Measurements from ENCODE around the gene DTX3.

DNA sequence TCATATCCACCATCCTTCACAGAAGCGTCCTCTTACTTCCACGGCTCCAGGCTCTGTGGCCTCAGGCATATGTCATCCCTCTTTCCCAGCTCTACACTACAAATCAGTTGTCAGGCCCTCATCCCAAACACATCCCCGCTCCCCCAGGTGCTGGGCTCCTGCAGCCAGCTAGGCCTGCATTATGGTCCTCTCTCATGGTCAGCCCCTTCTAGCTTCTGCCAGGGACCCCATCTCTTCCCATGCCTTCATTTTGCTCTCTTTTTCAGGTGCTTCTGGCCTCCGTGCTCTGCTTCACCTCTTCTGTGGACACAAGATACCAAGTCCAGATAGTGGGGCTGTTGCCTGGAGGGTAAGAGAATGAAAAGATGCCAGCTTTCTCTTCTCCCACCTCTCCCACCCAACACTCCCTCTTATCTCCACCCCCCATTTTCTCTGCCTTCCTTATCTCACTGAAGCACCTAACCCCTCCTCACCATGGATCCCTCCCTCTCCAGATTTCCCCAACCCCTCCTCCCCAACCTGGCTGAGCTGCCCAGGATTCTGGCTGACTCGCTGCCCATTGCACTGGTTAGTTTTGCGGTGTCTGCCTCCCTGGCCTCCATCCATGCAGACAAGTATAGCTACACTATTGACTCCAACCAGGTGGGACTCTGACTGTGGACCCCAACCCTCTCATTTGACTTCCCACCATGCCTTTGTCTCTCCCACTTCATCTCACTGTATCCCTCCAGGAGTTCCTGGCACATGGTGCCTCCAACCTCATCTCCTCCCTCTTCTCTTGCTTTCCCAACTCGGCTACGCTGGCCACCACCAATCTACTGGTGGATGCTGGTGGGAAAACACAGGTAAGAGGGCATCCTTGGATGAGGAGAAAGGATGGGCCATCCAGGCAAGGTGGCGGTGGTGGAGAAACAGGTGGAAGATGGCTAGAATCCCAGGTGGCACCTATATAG, 17.9 kb downstream of the DTX3 start:
- TF ChIP-seq, protein P1, sequence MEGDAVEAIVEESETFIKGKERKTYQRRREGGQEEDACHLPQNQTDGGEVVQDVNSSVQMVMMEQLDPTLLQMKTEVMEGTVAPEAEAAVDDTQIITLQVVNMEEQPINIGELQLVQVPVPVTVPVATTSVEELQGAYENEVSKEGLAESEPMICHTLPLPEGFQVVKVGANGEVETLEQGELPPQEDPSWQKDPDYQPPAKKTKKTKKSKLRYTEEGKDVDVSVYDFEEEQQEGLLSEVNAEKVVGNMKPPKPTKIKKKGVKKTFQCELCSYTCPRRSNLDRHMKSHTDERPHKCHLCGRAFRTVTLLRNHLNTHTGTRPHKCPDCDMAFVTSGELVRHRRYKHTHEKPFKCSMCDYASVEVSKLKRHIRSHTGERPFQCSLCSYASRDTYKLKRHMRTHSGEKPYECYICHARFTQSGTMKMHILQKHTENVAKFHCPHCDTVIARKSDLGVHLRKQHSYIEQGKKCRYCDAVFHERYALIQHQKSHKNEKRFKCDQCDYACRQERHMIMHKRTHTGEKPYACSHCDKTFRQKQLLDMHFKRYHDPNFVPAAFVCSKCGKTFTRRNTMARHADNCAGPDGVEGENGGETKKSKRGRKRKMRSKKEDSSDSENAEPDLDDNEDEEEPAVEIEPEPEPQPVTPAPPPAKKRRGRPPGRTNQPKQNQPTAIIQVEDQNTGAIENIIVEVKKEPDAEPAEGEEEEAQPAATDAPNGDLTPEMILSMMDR (IDR thresholded peaks at IDR 0.05), result no peak
- no peak for TF ChIP-seq POLR2A (IDR thresholded peaks at IDR 0.05)

Data from body of pancreas (tissue), 4 donors.